ENCODE data around the gene IKBIP. TPM values are rescaled to one million over a fixed set of nuclear protein-coding genes. Genes with fewer than 3 reads are reported as not detected.

The IKBIP gene
- total RNA-seq, 1 experiment from 2014 or later: 10.9 TPM

GRCh38 chr12:98580695-98581094 lies 63.9 kb downstream of the IKBIP start:
- Histone ChIP-seq H3K4me3 (ENCODE audit: low read depth, low read length) (no peak overlapping the region), H3K9me3 (no peaks in the 10 kb centered on the region), H3K4me1 (peaks cover 23% of the 10 kb centered on the region), H3K27me3 (replicated peaks; ENCODE audit: control insufficient read depth, insufficient read depth, low read length) (no peaks in the 10 kb centered on the region), H3K36me3 (ENCODE audit: control insufficient read depth, insufficient read depth, low read length) (no peaks in the 10 kb centered on the region)
- Mint-ChIP-seq H3K27ac (ENCODE audit: unreplicated experiment) (no peak overlapping the region), H3K4me1 (ENCODE audit: low read depth, unreplicated experiment) (peaks cover 14% of the 10 kb centered on the region), H3K4me3 (ENCODE audit: unreplicated experiment) (no peak overlapping the region), H3K9me3 (ENCODE audit: unreplicated experiment) (no peaks in the 10 kb centered on the region), H3K36me3 (ENCODE audit: insufficient read depth, unreplicated experiment) (no peaks in the 10 kb centered on the region), H3K27me3 (ENCODE audit: insufficient read depth, unreplicated experiment) (no peaks in the 10 kb centered on the region)
- no TSS peak for BruUV-seq (replicated peaks)
- intact Hi-C loops (cut with micrococcal nuclease; ENCODE audit: unreplicated experiment): no loop called here
- ChIA-PET CTCF (no interaction called here), POLR2A (no interaction called here)
- DNase-seq: no peak
- no peak for TF ChIP-seq CTCF (IDR thresholded peaks at IDR 0.05; ENCODE audit: insufficient read depth in 1 of 2, low read depth in 1 of 2, low read length in 1 of 2, severe bottlenecking in 1 of 2, unreplicated experiment in 1 of 2)

GRCh38 chr12:98579835-98580234 lies 64.8 kb downstream of the IKBIP start:
- DNase-seq: no peak
- no TSS peak for BruUV-seq (replicated peaks)
- Mint-ChIP-seq H3K9me3 (ENCODE audit: unreplicated experiment) (no peaks in the 10 kb centered on the region), H3K4me1 (ENCODE audit: low read depth, unreplicated experiment) (peaks cover 14% of the 10 kb centered on the region), H3K36me3 (ENCODE audit: insufficient read depth, unreplicated experiment) (no peaks in the 10 kb centered on the region), H3K27ac (ENCODE audit: unreplicated experiment) (no peak overlapping the region), H3K27me3 (ENCODE audit: insufficient read depth, unreplicated experiment) (no peaks in the 10 kb centered on the region), H3K4me3 (ENCODE audit: unreplicated experiment) (no peak overlapping the region)
- Histone ChIP-seq H3K4me3 (ENCODE audit: low read depth, low read length) (no peak overlapping the region), H3K9me3 (no peaks in the 10 kb centered on the region), H3K27me3 (replicated peaks; ENCODE audit: control insufficient read depth, insufficient read depth, low read length) (no peaks in the 10 kb centered on the region), H3K4me1 (peaks cover 32% of the 10 kb centered on the region), H3K36me3 (ENCODE audit: control insufficient read depth, insufficient read depth, low read length) (no peaks in the 10 kb centered on the region)
- intact Hi-C loops (cut with micrococcal nuclease; ENCODE audit: unreplicated experiment): loop anchor here (1.0 kb wide), 1 partner anchor 34 kb away; no protein-coding TSS in a partner anchor
- ChIA-PET CTCF (no interaction called here), POLR2A (interaction anchor here (1.6 kb wide), 1 partner anchor 14 kb away, joined by 10 read pairs; the partner anchor contains the start of gene SLC25A3)
- TF ChIP-seq CTCF (IDR thresholded peaks at IDR 0.05; ENCODE audit: insufficient read depth in 1 of 2, low read depth in 1 of 2, low read length in 1 of 2, severe bottlenecking in 1 of 2, unreplicated experiment in 1 of 2): no peak

GRCh38 chr12:98579347-98579746 lies 65.2 kb downstream of the IKBIP start:
- Mint-ChIP-seq H3K27me3 (ENCODE audit: insufficient read depth, unreplicated experiment) (no peaks in the 10 kb centered on the region), H3K4me3 (ENCODE audit: unreplicated experiment) (no peak overlapping the region), H3K9me3 (ENCODE audit: unreplicated experiment) (no peaks in the 10 kb centered on the region), H3K4me1 (ENCODE audit: low read depth, unreplicated experiment) (peaks cover 14% of the 10 kb centered on the region), H3K27ac (ENCODE audit: unreplicated experiment) (no peak overlapping the region), H3K36me3 (ENCODE audit: insufficient read depth, unreplicated experiment) (no peaks in the 10 kb centered on the region)
- H3K9me3 ChIP-seq: no peaks in the 10 kb centered on the region
- CTCF ChIA-PET: interaction anchor here (1.2 to 2.6 kb wide), 2 partner anchors 12 kb away, joined by 4 to 8 read pairs; no protein-coding TSS in a partner anchor
- no peaks in the 10 kb centered on the region for H3K27me3 ChIP-seq (replicated peaks; ENCODE audit: control insufficient read depth, insufficient read depth, low read length)
- DNase-seq: no peak
- H3K36me3 ChIP-seq (ENCODE audit: control insufficient read depth, insufficient read depth, low read length): no peaks in the 10 kb centered on the region
- POLR2A ChIA-PET: interaction anchor here (1.6 kb wide), 1 partner anchor 14 kb away, joined by 10 read pairs; the partner anchor contains the start of gene SLC25A3
- BruUV-seq (replicated peaks): no TSS peak
- intact Hi-C loops (cut with micrococcal nuclease; ENCODE audit: unreplicated experiment): loop anchor here (1.0 kb wide), 1 partner anchor 35 kb away; no protein-coding TSS in a partner anchor
- TF ChIP-seq CTCF (IDR thresholded peaks at IDR 0.05; ENCODE audit: insufficient read depth in 1 of 2, low read depth in 1 of 2, low read length in 1 of 2, severe bottlenecking in 1 of 2, unreplicated experiment in 1 of 2): no peak
- H3K4me1 ChIP-seq: peaks cover 35% of the 10 kb centered on the region
- no peak overlapping the region for H3K4me3 ChIP-seq (ENCODE audit: low read depth, low read length)
